ENCODE results near the gene ACKR2.

Gene ACKR2

GRCh38 chr3:42809202-42809601 lies at the start of gene ACKR2:
ACKR2 (plus strand) TSS chr3:42809445; CDS start chr3:42864503, 55,058 bp downstream.
- TF ChIP-seq ZFX (IDR thresholded peaks at IDR 0.05; ENCODE audit: borderline replicate concordance) (no peak), CTCF (IDR thresholded peaks at IDR 0.05) (no peak)
- H3K27ac ChIP-seq, result no peak within 1 kb of the TSS

GRCh38 chr3:42762046-42762724 lies 47.1 kb upstream of the ACKR2 start:
- H3K27ac ChIP-seq, result peak overlapping the region; percentile 5; the same call in 1 of the 2 replicates
- TF ChIP-seq CTCF (IDR thresholded peaks at IDR 0.05), result no peak
- no peak for TF ChIP-seq ZFX (IDR thresholded peaks at IDR 0.05; ENCODE audit: borderline replicate concordance)

- H3K27ac ChIP-seq, result peak overlapping the region; percentile 5; the same call in 1 of the 2 replicates
- no peak for TF ChIP-seq CTCF (IDR thresholded peaks at IDR 0.05)
- no peak for TF ChIP-seq ZFX (IDR thresholded peaks at IDR 0.05; ENCODE audit: borderline replicate concordance)
These were observed 46.2 kb upstream of the ACKR2 start for GRCh38 chr3:42763021-42763420.

- TF ChIP-seq ZFX (IDR thresholded peaks at IDR 0.05; ENCODE audit: borderline replicate concordance) (no peak), CTCF (IDR thresholded peaks at IDR 0.05) (no peak)
- no peak overlapping the region for H3K27ac ChIP-seq
These were observed 45.1 kb upstream of the ACKR2 start for GRCh38 chr3:42764115-42764514.

GRCh38 chr3:42764561-42765295 lies 44.5 kb upstream of the ACKR2 start:
- TF ChIP-seq CTCF (IDR thresholded peaks at IDR 0.05) (no peak), ZFX (IDR thresholded peaks at IDR 0.05; ENCODE audit: borderline replicate concordance) (no peak)
- no peak overlapping the region for H3K27ac ChIP-seq

GRCh38 chr3:42769477-42770131 lies 39.6 kb upstream of the ACKR2 start:
- no peak for TF ChIP-seq ZFX (IDR thresholded peaks at IDR 0.05; ENCODE audit: borderline replicate concordance)
- no peak for TF ChIP-seq CTCF (IDR thresholded peaks at IDR 0.05)
- H3K27ac ChIP-seq, result no peak overlapping the region
